HG03159 (cell line): Measurements from ENCODE around the gene ZNF44.
"Not testable (repeated sequence)": the region's sequence is repeated elsewhere in the genome, so short reads cannot be mapped to it uniquely, and the experiment has no call there.

Experiments
- ATAC-seq: cut with Tn5 transposase; IDR thresholded peaks from one replicate; pipeline ENCODE4 v1.9.1; 2021; ENCODE audit warnings: mild to moderate bottlenecking, moderate library complexity; ENCODE audit not compliant: unreplicated experiment

ZNF44 gene

DNA sequence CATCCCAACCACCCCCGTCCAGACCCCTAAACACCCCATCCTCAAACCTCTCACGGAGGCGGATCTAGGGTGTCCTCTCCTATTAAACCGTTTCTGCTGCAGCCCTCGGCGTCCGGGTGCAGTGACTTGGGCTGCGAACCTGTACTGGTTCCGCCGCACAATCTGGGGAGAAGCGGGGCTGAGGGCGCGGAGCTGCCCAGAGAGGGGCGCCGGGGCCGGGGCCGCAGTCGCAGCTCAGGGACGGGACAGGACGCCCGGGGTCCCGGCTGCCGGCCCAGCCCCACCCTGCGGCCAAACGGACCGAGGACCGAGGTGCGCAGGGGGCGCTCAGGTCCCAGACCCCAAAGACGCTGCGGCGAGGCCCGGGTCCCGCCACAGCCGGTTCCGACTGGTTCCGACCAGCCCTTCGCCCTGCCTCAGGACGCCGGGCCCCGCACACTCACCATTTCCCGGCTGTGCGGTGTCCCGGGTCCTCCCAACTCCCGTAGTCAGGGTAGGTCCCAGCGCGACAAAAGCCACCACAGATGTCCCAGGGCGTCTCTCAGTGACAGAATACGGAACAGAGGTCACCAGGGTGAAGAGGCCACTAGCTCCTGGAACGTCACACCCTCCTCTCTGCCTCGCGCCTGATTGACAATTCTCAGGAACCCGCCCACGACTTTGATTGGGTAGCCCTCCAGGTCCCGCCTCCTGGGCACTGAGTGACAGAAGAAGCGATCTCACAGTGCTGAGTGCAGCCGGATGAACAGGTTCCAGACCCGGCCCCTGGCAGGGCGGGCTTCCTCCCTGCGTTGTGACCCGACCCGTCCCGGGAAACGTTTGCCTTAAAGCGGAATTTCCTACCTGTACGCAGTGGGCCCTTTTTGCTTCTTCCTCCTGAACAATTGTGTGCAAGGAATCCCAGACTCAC lies at the start of gene ZNF44:
Gene ZNF44, minus strand, starts transcription at position 635 of the 910 bp plus-strand sequence. Its CDS starts 189 bp downstream, at position 446.
- ATAC-seq = peak; percentile 93

DNA sequence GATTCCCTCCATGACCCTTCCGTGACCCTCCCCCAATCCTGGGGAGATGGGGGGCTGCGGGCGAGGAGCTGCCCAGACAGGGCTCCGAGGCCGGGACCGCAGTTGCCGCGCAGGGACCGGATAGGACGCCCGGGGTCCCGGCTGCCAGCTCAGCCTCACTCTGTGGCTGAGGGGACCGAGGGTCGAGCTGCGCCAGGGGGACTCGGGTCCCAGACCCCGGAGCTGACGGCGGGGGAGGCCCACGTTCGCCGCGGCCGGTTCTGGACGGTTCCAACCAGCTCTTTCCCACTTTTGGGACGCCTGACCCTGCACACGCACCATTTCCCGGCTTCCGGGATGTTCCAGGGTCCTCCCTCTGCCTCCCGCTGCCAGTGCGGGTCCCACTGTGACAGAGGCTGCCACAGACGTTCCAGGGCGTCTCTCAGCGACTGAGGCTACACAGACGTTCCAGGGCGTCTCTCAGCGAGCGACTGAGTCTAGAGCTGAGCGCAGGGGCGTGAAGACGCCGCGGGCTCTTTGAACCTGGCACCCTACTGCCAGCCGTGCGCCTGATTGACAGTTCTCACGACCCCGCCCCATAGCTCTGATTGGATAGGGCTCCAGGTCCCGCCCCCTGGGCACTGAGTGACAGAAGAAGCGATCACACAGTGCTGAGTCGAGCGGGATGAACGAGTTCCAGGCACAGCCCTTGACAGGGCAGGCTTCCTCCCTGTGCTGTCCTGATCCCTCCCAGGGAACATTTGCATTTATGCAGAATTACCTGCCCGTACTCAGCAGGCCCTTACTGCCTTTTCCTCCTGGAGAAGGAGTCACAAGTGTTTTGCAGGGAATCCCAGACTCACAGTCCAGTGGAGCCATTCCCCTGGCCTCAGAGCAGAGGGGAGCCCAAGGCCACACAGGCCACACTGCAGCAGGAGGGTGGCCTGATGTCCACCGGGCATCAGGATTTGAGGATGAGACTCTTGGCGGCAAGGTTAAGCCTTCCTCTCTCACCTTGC lies 38.8 kb upstream of the ZNF44 start, which contains the start of gene ZNF563:
Gene ZNF563, minus strand, starts transcription at position 472 of the 998 bp plus-strand sequence. Its CDS starts 151 bp downstream, at position 321.
- peak; percentile 95 for ATAC-seq

DNA sequence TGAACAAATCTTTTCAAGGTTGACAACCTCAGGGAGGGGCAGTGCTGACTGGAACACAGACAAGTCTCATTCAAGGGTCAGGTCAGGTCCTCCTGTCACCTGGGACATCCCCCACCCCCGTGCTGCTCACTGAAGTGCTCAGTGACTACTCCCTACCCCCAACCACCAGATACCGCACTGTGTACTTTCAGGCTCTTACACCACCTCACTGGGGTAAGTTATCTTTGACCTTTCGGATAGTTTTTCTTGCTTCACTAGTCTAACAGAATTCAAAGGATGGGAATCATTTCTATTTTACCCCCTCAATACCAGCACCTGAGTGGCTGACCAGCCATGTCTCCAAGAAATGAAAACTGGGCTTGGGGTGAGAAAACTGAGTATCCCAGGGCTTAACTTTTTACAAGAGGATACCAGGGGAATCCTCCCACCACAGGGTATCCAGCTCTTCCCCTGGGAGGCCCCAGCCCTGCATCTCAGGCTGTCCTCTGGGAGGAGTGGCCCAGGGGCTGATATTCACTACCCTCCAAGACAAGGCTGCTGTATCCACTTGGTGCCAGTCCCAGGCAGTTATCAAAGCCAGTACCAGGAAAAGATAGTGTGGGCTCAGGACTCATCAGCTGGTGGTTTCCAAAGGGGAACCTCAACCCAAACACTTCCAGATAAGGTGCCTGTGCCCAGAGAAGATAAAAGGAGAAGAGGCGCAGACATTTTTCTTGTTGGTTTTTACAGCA lies 36.7 kb upstream of the ZNF44 start:
- no peak for ATAC-seq

DNA sequence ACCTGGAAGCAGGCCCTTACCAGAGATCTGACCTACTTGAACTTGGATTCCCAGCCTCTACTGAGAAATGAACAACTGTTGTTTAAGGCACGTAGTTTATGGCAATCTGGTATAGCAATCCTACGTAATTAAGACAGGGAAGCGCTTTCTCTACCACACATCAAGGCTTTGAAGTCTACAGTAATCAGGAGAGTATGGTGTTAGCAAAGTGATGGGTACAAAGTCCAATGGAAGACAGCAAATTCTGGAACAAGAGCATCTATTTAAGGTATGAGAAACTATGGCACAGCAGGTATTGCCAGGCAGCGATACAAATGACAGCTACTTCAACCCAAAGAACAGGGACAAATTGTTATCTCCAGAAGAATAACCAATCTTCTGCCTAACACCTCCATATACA lies 35.7 kb upstream of the ZNF44 start:
- ATAC-seq = no peak

DNA sequence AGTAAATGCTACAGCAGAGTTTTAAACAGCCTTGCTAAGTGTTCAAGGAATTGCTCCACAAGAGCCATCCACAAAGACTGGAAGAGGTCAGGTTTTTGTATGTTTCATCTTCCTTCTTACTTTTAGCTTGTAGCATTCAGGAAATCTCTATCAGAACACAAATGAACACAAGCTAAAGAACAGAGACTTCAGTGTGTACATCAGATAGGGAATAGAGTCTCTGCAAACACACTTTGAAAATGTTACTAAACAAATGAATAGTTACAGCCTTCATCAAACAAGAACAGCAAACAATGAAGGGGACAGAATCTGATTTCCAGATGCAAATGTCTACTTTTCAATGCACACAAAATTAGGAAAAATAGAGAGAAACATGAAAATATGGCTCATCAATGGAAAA lies 31.0 kb upstream of the ZNF44 start:
- no peak for ATAC-seq

DNA sequence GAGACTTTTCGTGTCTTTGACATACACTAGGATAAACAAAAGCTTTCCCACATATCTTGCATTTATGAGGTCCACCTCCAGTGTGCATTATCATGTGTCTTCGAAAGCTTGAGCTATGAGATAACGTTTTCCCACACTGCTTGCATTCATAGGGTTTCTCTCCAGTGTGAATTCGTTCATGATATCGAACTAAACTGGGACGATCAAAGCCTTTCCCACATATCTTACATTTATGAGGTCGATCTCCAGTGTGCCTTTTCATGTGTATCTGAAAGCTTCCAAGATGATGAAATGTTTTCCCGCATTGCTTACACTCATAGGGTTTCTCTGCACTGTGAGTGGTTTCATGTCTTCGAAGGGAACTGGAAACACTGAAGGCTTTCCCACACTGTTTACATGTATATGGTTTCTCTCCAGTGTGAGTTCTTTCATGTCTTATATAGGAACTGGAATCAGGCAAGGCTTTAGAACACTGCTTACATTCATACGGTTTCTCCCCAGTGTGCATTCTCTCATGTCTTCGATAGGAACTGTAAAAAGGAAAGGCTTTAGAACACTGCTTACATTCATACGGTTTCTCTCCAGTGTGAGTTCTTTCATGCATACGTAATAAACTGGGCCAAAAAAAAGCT lies 24.2 kb upstream of the ZNF44 start:
- no peak for ATAC-seq

DNA sequence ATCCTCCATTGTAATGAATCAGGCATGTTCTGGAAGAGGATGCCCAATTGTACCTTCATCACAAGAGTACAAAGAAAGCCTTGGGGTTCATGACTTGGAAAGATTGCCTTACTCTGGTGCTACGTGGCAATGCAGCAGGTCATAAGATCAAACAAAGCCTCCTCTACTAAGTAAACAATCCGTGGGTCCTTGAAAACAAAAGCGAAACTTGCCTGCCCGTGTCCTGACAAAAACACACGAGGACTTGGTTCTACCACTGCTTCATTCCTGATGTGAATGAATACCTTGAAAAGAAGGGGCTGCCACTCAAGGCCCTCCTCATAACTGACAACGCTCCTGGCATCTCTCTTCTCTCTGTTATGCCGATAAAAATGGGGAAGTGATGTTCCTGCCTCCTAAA lies 19.9 kb upstream of the ZNF44 start:
- no peak for ATAC-seq

DNA sequence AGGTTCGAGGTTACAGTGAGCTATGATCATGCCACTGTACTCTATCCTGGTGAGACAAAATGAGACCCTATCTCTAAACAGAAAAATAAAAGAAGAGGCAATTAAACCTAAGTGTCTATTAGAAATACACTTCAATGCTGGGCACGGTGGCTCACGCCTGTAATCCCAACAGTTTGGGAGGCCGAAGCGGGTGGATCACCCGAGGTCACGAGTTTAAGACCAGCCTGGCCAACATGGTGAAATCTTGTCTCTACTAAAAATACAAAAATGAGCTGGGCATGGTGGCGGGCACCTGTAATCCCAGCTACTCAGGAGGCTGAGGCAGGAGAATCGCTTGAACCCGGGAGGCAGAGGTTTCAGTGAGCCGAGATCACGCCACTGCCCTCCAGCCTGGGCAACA lies 14.2 kb upstream of the ZNF44 start:
- not testable (repeated sequence) for ATAC-seq

DNA sequence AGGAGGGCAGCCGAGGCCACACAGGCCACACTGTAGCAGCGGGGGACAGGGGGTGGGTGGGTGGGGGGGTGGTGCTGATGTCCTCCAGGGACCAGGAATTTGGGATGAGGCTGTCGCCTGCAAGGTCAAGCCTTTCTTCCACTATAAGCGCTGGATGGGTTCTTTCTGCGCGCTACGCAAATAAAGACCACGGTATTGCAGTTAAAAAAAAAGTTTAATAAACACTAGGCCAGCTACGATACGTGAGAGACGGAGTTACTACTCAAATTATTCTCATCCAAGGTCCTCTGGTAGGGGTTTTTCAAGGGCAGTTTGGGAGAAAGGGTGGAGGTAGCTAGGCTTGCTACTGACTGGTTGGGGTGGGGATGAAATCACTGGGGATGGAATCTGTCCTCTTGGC lies 508 bp upstream of the ZNF44 start:
- no peak for ATAC-seq

DNA sequence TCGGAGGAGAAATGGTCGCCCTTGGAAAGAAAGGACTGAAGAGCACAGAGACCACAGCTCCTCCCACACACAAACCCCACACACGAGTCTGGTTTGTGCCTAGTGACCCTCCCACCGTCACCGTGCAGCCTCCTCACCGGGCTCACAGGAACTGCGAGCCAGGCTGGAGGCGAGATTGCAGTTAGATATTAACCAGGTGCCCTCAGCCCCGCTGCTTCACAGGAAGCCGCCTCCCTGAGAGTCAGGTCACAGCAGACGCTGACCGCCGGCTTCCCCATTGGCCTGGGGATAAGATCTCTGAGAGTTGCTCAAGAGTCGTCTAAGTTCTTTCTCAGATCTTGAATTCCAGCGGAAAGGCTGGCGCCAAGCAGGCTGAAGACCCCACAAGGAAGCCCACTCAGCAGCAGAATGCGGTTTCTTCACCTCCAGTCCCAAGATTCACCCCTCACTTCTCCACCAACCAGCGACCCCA lies 870 bp downstream of the ZNF44 start:
- no peak for ATAC-seq

DNA sequence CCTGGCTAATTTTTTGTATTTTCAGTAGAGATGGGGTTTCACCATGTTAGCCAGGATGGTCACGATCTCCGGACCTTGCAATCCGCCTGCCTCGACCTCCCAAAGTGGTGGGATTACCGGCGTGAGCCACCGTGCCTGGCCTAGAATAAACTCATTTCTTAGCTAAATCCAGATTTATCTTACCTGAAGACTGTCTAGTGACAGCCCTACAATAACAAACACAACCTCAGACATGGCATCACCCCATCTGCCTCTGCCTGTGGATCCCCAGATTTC lies 5.0 kb downstream of the ZNF44 start:
- no peak for ATAC-seq

DNA sequence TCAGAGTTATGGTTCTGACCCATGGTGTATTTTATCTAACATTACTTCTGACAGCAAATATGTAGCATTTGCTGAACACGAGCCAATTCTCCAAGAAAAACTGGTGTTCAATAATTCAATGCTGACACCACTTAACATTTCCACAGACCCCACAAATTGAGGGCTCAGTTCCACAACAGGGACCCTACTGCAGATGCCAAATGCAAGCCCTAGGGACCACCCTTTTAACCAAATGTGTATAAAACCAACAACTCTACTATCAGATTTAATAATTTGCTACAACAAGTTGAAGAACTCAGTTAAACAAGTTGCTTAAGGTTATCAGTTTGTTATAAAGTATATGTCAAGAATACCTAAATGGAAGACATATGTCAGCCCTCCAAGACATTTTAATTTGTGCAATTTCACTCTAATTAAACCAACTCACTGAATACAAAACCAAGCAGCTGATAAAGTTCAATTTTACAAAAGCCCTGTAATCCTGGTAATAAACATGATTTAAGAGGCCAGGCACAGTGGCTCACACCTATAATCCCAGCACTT lies 6.7 kb downstream of the ZNF44 start:
- ATAC-seq = no peak

DNA sequence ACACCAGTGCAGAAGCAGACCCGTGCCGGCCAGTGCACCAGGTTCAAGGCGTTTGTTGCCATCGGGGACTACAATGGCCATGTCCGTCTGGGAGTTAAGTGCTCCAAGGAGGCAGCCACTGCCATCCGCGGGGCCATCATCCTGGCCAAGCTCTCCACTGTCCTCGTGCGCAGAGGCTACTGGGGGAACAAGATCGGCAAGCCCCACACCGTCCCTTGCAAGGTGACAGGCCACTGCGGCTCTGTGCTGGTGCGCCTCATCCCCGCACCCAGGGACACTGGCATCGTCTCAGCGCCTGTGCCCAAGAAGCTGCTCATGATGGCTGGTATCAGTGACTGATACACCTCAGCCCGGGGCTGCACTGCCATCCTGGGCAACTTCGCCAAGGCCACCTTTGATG lies 10.1 kb downstream of the ZNF44 start:
- no peak for ATAC-seq

DNA sequence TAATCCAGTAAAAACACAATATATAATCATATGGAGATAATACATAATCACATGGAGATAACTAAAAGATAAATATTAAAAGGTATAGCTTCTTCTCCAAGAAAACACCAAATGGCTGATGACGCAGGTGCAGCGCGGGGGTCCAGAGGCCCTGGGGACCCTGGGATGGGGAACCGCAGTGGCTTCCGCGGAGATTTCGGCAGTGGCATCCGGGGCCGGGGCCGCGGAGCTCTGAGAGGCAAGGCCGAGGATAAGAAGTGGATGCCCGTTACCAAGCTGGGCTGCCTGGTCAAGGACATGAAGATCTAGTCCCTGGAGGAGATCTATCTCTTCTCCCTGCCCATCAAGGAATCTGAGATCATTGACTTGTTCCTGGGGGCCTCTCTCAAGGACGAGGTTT lies 10.5 kb downstream of the ZNF44 start:
- no peak for ATAC-seq

DNA sequence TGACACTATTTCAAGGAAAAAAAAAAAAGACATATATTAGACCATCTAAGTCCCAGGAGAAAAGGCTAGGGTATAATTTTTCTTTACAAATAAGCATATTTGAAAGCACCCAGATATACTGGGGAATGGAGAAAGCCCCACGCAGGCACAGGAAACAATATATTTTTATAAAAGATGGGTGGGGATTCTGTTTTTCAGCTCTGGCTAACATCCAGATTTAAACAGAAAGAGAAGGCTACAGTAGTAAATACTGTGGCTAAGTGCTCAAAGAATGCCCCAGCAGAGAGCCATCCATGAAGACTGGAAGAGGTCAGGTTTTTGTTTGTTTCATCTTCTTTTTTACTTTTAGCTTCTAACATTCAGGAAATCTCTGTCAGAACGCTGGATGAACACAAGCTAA lies 16.0 kb downstream of the ZNF44 start:
- ATAC-seq = no peak

DNA sequence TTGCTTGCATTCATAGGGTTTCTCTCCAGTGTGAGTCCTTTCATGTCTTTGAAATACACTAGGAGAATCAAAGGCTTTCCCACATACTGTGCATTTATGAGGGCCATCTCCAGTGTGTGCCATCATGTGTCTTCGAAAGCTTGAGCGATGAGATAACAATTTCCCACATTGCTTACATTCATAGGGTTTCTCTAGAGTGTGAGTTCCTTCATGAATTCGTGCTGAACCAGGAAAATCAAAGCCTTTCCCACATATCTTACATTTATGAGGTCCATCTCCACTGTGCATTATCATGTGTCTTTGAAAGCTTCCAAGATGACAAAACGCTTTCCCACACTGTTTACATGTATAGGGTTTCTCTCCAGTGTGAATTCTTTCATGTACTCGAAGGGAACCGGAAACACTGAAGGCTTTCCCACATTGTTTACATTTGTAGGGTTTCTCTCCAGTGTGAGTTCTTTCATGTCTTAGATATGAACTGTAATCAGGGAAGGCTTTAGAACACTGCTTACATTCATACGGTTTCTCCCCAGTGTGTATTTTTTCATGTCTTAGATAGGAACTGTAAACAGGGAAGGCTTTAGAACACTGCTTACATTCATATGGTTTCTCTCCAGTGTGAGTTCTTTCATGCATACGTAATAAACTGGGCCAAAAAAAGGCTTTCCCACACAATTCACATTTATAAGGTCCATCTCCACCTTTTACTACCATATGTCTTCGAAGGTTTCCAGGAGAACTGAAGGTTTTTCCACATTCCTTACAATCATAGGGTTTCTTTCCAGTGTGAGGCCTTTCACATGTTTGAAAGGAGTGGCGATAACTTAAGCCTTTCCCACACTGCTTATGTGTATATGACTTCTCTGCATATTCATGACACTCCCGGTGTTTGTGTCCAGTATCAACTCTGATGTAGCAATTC lies 21.4 kb downstream of the ZNF44 start:
- no peak for ATAC-seq

DNA sequence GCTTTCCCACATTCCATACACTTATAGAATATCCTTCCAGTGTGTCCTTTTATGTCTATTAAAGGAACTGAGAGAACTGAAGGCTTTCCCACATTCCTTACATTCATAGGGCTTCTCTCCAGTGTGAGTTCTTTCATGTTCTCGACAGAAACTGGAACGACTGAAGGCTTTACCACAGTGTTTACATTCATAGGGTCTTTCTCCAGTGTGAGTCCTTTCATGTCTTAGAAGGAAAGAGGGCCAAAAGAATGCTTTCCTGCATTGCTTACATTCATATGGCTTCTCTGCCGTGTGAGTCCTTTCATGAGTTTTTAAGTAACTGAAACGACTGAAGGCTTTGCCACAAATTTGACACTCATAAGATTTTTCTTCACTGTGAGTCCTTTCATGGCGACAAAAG lies 22.3 kb downstream of the ZNF44 start:
- no peak for ATAC-seq

DNA sequence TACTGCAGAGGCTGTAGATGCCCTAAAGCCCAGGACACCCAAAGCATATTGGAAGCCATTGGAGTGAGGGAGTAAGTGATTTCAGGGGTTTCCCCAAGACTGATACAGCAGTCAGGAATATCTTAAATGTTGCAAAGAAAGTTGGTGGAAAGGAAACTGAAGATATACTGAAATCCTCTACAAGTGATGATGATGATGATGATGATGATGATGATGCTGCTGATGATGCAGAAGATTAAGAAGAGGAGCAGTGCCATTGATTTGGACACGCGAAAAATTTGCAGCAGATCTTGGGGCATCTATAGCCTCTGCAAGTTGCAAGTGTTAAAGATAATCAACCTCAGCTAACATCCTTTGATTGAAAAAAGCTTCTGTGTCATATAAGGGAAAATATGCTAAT lies 23.8 kb downstream of the ZNF44 start:
- no peak for ATAC-seq
